ENCODE measurements around the gene SPCS1.

GRCh38 chr3:52707585-52707984 lies 1.7 kb downstream of the SPCS1 start:
- no peak for TF ChIP-seq CTCF (IDR thresholded peaks at IDR 0.05; ENCODE audit: borderline replicate concordance, extremely low read depth, low read length, poor library complexity, severe bottlenecking)
- TF ChIP-seq EZH2 (IDR thresholded peaks at IDR 0.05; ENCODE audit: borderline replicate concordance, low read depth, low read length, severe bottlenecking) = no peak

All from DND-41 (cell line).